Left lung (tissue), 10 donors: Measurements from ENCODE around the gene DNAJB6. TPM values are rescaled to one million over a fixed set of nuclear protein-coding genes. Genes with fewer than 3 reads are reported as not detected.
A peak's percentile ranks its signal among the peaks of the same experiment; 100 is the strongest.
"Not testable (repeated sequence)": the region's sequence is repeated elsewhere in the genome, so short reads cannot be mapped to it uniquely, and the experiment has no call there.

Experiments used
- ATAC-seq: fragments of 200-7000 bp; cut with Tn5 transposase; one replicate; pipeline ENCODE4 v1.9.1; 2020; ENCODE audit warnings: moderate library complexity
- DNase-seq, 4 donors: peaks; one replicate each; pipeline ENCODE4 v3.0.0-alpha.2; 2013 to 2020
- H3K27ac ChIP-seq, 2 donors: fragments of 200-600 bp; sonication (generic) in 1 of 2; one replicate each; pipeline versions ENCODE4 v1.5.0 to v1.8.0; 2020 to 2021
- H3K27me3 ChIP-seq, 2 donors: fragments of 200-600 bp; sonication (generic) in 1 of 2; one replicate each; pipeline versions ENCODE4 v1.5.0 to v1.8.0; 2020 to 2021
- H3K36me3 ChIP-seq, 2 donors: fragments of 200-600 bp; sonication (generic) in 1 of 2; one replicate each; pipeline versions ENCODE4 v1.5.0 to v1.8.0; 2020 to 2021
- H3K4me1 ChIP-seq, 2 donors: fragments of 200-600 bp; one replicate each; pipeline ENCODE4 v1.8.0; 2021
- H3K4me3 ChIP-seq, 2 donors: fragments of 200-600 bp; sonication (generic) in 1 of 2; one replicate each; pipeline versions ENCODE4 v1.5.0 to v1.8.0; 2020 to 2021; ENCODE audit warnings: mild to moderate bottlenecking in 1 of 2
- H3K9me3 ChIP-seq, 2 donors: fragments of 200-600 bp; sonication (generic) in 1 of 2; one replicate each; pipeline versions ENCODE4 v1.5.0 to v1.8.0; 2020 to 2021
- CTCF ChIP-seq, 2 donors: fragments of 200-600 bp; sonication (generic) in 1 of 2; IDR thresholded peaks; one replicate each; pipeline versions ENCODE4 v1.5.0 to v1.8.0; 2021; ENCODE audit warnings: antibody characterized with exemption in 2 of 2
- intact Hi-C, 2 donors: fragments of 100-400 bp; cut with DNase I; formaldehyde crosslinking; loops; one replicate each; pipeline versions ENCODE4 v1.11.2 to v1.14.2; 2022
- polyA plus RNA-seq, 6 donors: library from polyadenylated mRNA; unstranded; fragments of 120-200 nt; gene quantifications; one replicate each; pipeline ENCODE4 v1.2.1, GENCODE V29; 2013; ENCODE audit not compliant: insufficient read length in 6 of 6
- total RNA-seq, 2 donors: library from RNA; stranded (reverse); fragmentation: NEBNext Ultra II Directional; extraction: Animal tissue kit (Norgen Biotek cat#: 25700); gene quantifications; one replicate each; pipeline ENCODE4 v1.2.1, GENCODE V29; 2021
- donor health status: DM: no; HTN: yes; CAD: no.
- donor health status: DM: no; HTN: no; CAD: no.

Gene DNAJB6
- total and polyA plus RNA-seq, 8 donors: 76.6 to 150 (median 131) TPM

DNA sequence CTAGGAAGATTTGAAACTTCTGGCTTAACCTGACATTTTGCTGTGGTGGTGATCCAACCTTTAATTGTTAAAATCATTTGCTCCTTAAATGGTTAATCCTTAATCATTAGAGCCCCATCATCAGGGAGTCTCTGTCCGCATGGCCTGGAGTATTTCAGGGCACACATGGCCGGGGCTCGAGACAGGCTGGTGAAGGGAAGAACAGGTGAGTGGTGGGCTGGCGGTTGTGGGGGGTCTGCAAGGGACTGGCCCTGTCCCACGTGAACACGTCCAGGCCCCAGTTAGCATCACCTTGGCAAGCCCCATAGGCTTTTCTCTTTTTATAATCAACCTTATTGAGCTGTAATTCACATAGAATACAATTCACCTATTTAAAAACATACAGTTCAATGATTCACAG is 109.5 kb downstream of the DNAJB6 start:
- DNase-seq (peak in 1 of 4 donors; percentile 56), ATAC-seq (no peak)
- Histone ChIP-seq H3K9me3 (no peaks in the 10 kb centered on the region), H3K36me3 (no peaks in the 10 kb centered on the region), H3K4me3 (no peak overlapping the region), H3K4me1 (no peaks in the 10 kb centered on the region), H3K27ac (no peak overlapping the region), H3K27me3 (no peaks in the 10 kb centered on the region)
- no peak for TF ChIP-seq CTCF (IDR thresholded peaks at IDR 0.05)
- intact Hi-C loops: no loop called here

DNA sequence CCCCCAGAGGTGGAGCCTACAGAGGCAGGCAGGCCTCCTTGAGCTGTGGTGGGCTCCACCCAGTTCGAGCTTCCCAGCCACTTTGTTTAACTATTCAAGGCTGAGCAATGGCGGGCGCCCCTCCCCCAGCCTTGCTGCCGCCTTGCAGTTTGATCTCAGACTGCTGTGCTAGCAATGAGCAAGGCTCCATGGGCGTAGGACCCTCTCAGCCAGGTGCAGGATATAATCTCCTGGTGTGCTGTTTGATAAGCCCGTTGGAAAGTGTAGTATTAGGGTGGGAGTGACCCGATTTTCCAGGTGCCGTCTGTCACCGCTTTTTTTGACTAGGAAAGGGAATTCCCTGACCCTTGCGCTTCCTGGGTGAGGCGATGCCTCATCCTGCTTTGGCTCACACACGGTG is 117.2 kb downstream of the DNAJB6 start:
- H3K4me3 ChIP-seq, H3K9me3 ChIP-seq, H3K36me3 ChIP-seq, intact Hi-C loops, ATAC-seq, H3K4me1 ChIP-seq, DNase-seq, H3K27ac ChIP-seq: not testable (repeated sequence)
- peaks cover 0 to 22% of the 10 kb centered on the region in 2 donors for H3K27me3 ChIP-seq

GRCh38 chr7:157457355-157458253 is 120.8 kb downstream of the DNAJB6 start:
- DNase-seq (peak in 1 of 4 donors; percentile 54), ATAC-seq (no peak)
- Histone ChIP-seq H3K4me3 (no peak overlapping the region), H3K4me1 (no peaks in the 10 kb centered on the region), H3K27ac (no peak overlapping the region), H3K27me3 (peaks cover 0 to 31% of the 10 kb centered on the region in 2 donors), H3K36me3 (no peaks in the 10 kb centered on the region), H3K9me3 (peaks cover 0 to 8% of the 10 kb centered on the region in 2 donors)
- intact Hi-C loops: no loop called here
- TF ChIP-seq CTCF (IDR thresholded peaks at IDR 0.05): no peak

- H3K9me3 ChIP-seq: peaks cover 0 to 8% of the 10 kb centered on the region in 2 donors
- no peaks in the 10 kb centered on the region for H3K4me1 ChIP-seq
- intact Hi-C loops: no loop called here
- H3K4me3 ChIP-seq: no peak overlapping the region
- no peak for TF ChIP-seq CTCF (IDR thresholded peaks at IDR 0.05)
- ATAC-seq (no peak), DNase-seq (no peak)
- H3K36me3 ChIP-seq: no peaks in the 10 kb centered on the region
- peaks cover 0 to 36% of the 10 kb centered on the region in 2 donors for H3K27me3 ChIP-seq
- no peak overlapping the region for H3K27ac ChIP-seq
These were observed 121.4 kb downstream of the DNAJB6 start for GRCh38 chr7:157458254-157458633.

GRCh38 chr7:157459966-157460365 is 123.2 kb downstream of the DNAJB6 start:
- H3K36me3 ChIP-seq: no peaks in the 10 kb centered on the region
- H3K4me1 ChIP-seq: no peaks in the 10 kb centered on the region
- H3K9me3 ChIP-seq: no peaks in the 10 kb centered on the region
- no peak overlapping the region for H3K27ac ChIP-seq
- TF ChIP-seq CTCF (IDR thresholded peaks at IDR 0.05): no peak
- H3K4me3 ChIP-seq: no peak overlapping the region
- intact Hi-C loops: no loop called here
- ATAC-seq (no peak), DNase-seq (peak in 1 of 4 donors; percentile 47)
- H3K27me3 ChIP-seq: peaks cover 5 to 48% of the 10 kb centered on the region in 2 donors
